ENCODE measurements around the gene LMBRD2.

- TF ChIP-seq CTCF (IDR thresholded peaks at IDR 0.05) = no peak
- no peak for TF ChIP-seq POLR2A (IDR thresholded peaks at IDR 0.05)
- no peak for TF ChIP-seq EP300 (IDR thresholded peaks at IDR 0.05)
Measured at GRCh38 chr5:36054647-36055046, 97.0 kb downstream of the LMBRD2 start.
